ENCODE results near the gene ENTHD1. TPM values are rescaled to one million over a fixed set of nuclear protein-coding genes. Genes with fewer than 3 reads are reported as not detected.
"Not testable (repeated sequence)": the region's sequence is repeated elsewhere in the genome, so short reads cannot be mapped to it uniquely, and the experiment has no call there.

The ENTHD1 gene
- total and polyA plus RNA-seq, 10 donors = 0.09 to 0.59 (median 0.14) TPM; not detected in 5

- no peaks in the 10 kb centered on the region for H3K9me3 ChIP-seq
- intact Hi-C loops (cut with DNase I; ENCODE audit: low total_unique reads) = no loop called here
- peak overlapping the region in 2 of 8 donors; percentile 9 to 63 for H3K4me3 ChIP-seq
- TF ChIP-seq POLR2AphosphoS5 (IDR thresholded peaks at IDR 0.05) (no peak), CTCF (IDR thresholded peaks at IDR 0.05 in 8 of 11, conservative IDR thresholded peaks at IDR 0.05 in 3 of 11) (no peak)
- H3K27ac ChIP-seq = peak overlapping the region in 6 of 8 donors; percentile 5 to 84 (median 78)
- DNase-seq = no peak
- peaks cover 0 to 55% (median 10%) of the 10 kb centered on the region in 6 donors for H3K4me1 ChIP-seq
- no peaks in the 10 kb centered on the region for H3K27me3 ChIP-seq (replicated peaks in 1 of 7)
- 78 to 86% (median 83%) methylated on average over 3 of the region's 3 CpGs for WGBS, 5 donors
- no peaks in the 10 kb centered on the region for H3K36me3 ChIP-seq
Observed at GRCh38 chr22:39906207-39906606, 12.6 kb upstream of the ENTHD1 start.

GRCh38 chr22:39905687-39906086 is 12.1 kb upstream of the ENTHD1 start:
- intact Hi-C loops (cut with DNase I; ENCODE audit: low total_unique reads) = no loop called here
- no peaks in the 10 kb centered on the region for H3K27me3 ChIP-seq (replicated peaks in 1 of 7)
- WGBS, 5 donors = 80 to 92% (median 85%) methylated on average over 3 of the region's 3 CpGs
- H3K9me3 ChIP-seq = no peaks in the 10 kb centered on the region
- peaks cover 2 to 55% (median 10%) of the 10 kb centered on the region in 6 donors for H3K4me1 ChIP-seq
- peak overlapping the region in 6 of 8 donors; percentile 22 to 84 (median 78) for H3K27ac ChIP-seq
- no peak for DNase-seq
- H3K36me3 ChIP-seq = no peaks in the 10 kb centered on the region
- peak overlapping the region in 5 of 8 donors; percentile 2 to 63 (median 8) for H3K4me3 ChIP-seq
- TF ChIP-seq POLR2AphosphoS5 (IDR thresholded peaks at IDR 0.05) (no peak), POLR2A (IDR thresholded peaks at IDR 0.05) (no peak), CTCF (IDR thresholded peaks at IDR 0.05 in 8 of 11, conservative IDR thresholded peaks at IDR 0.05 in 3 of 11) (no peak)

GRCh38 chr22:39904862-39905261 is 11.3 kb upstream of the ENTHD1 start:
- TF ChIP-seq POLR2AphosphoS5 (IDR thresholded peaks at IDR 0.05) (no peak), POLR2A (IDR thresholded peaks at IDR 0.05) (no peak), CTCF (IDR thresholded peaks at IDR 0.05 in 8 of 11, conservative IDR thresholded peaks at IDR 0.05 in 3 of 11) (no peak)
- intact Hi-C loops (cut with DNase I; ENCODE audit: low total_unique reads) = no loop called here
- no peaks in the 10 kb centered on the region for H3K27me3 ChIP-seq (replicated peaks in 1 of 7)
- 73 to 80% (median 74%) methylated on average over 4 of the region's 4 CpGs for WGBS, 5 donors
- no peaks in the 10 kb centered on the region for H3K9me3 ChIP-seq
- no peaks in the 10 kb centered on the region for H3K36me3 ChIP-seq
- peaks cover 10 to 55% (median 17%) of the 10 kb centered on the region in 6 donors for H3K4me1 ChIP-seq
- H3K27ac ChIP-seq = peak overlapping the region in 6 of 8 donors; percentile 51 to 84 (median 80)
- peak overlapping the region in 5 of 8 donors; percentile 2 to 63 (median 25) for H3K4me3 ChIP-seq
- DNase-seq = no peak

- H3K4me1 ChIP-seq = peaks cover 18 to 55% (median 22%) of the 10 kb centered on the region in 6 donors
- H3K4me3 ChIP-seq = peak overlapping the region in 5 of 8 donors; percentile 2 to 63 (median 37)
Observed at GRCh38 chr22:39904024-39904423, 10.5 kb upstream of the ENTHD1 start.

More at GRCh38 chr22:39904024-39904423, 10.5 kb upstream of the ENTHD1 start:
- H3K36me3 ChIP-seq; intact Hi-C loops (cut with DNase I; ENCODE audit: low total_unique reads); H3K9me3 ChIP-seq; H3K27me3 ChIP-seq (replicated peaks in 1 of 7); DNase-seq: not testable (repeated sequence)
- peak overlapping the region in 7 of 8 donors; percentile 16 to 84 (median 80) for H3K27ac ChIP-seq
- 75 to 86% (median 79%) methylated on average over 10 of the region's 10 CpGs for WGBS, 5 donors
